ENCODE results near the gene SLCO3A1. TPM values are rescaled to one million over a fixed set of nuclear protein-coding genes. Genes with fewer than 3 reads are reported as not detected.

SLCO3A1 gene
- total RNA-seq, 1 experiment from 2014 or later = 9.1 TPM

DNA sequence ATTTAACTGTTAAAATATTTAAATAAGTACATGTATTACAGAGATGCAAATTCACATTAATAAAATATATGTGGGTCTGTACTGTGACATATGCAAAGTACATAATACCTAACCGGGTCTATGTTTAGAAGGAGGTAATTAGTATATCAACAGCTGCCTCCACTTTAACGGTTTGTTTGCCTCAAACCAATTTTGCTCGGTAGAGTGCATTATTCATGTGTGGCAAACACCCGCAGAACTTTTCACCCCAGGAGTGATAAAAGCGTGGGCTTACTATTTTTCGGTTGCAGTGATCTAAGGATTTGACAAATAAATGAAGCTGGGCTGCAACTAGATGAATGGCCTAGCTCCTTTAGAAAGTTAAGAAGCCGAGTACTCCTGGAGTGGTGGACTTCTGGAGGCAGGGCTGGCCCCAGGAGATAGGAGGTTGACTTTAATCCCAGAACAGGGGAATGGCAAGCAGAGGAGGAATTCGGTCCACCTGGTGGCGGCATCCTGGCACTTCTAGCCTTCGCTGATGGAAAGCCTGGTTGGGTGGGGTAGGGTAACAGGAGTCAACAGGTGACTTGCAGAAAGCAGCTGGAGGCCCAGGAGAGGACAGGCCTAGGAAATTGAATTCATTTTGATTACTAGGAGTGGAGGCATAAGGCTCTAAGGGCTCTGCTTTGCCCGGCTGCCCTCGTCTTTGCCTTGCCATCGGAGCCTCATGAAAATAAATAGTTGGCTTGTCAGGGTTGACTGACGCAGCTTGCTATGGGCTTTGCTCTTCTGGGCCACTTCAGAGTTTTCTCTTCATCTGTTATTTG lies 2.4 kb downstream of the SLCO3A1 start (continued):
- TF ChIP-seq, protein P1, sequence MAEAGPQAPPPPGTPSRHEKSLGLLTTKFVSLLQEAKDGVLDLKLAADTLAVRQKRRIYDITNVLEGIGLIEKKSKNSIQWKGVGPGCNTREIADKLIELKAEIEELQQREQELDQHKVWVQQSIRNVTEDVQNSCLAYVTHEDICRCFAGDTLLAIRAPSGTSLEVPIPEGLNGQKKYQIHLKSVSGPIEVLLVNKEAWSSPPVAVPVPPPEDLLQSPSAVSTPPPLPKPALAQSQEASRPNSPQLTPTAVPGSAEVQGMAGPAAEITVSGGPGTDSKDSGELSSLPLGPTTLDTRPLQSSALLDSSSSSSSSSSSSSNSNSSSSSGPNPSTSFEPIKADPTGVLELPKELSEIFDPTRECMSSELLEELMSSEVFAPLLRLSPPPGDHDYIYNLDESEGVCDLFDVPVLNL (CRISPR knock-in tag; IDR thresholded peaks at IDR 0.05; ENCODE audit: borderline replicate concordance, low read depth) = no peak
- TF ChIP-seq ZNF219 (CRISPR knock-in tag; IDR thresholded peaks at IDR 0.05; ENCODE audit: borderline replicate concordance) (no peak), ZNF416 (CRISPR knock-in tag; IDR thresholded peaks at IDR 0.05) (no peak), ZNF317 (CRISPR knock-in tag; IDR thresholded peaks at IDR 0.05; ENCODE audit: borderline replicate concordance, low read depth) (no peak), FOXP1 (CRISPR knock-in tag; IDR thresholded peaks at IDR 0.05; ENCODE audit: borderline replicate concordance) (no peak), ZNF138 (CRISPR knock-in tag; conservative IDR thresholded peaks at IDR 0.05) (no peak), MYBL2 (CRISPR knock-in tag; IDR thresholded peaks at IDR 0.05) (no peak)
- TF ChIP-seq, protein P2, sequence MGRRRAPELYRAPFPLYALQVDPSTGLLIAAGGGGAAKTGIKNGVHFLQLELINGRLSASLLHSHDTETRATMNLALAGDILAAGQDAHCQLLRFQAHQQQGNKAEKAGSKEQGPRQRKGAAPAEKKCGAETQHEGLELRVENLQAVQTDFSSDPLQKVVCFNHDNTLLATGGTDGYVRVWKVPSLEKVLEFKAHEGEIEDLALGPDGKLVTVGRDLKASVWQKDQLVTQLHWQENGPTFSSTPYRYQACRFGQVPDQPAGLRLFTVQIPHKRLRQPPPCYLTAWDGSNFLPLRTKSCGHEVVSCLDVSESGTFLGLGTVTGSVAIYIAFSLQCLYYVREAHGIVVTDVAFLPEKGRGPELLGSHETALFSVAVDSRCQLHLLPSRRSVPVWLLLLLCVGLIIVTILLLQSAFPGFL (CRISPR knock-in tag; IDR thresholded peaks at IDR 0.05; ENCODE audit: borderline replicate concordance) = no peak
- TF ChIP-seq, protein P3, sequence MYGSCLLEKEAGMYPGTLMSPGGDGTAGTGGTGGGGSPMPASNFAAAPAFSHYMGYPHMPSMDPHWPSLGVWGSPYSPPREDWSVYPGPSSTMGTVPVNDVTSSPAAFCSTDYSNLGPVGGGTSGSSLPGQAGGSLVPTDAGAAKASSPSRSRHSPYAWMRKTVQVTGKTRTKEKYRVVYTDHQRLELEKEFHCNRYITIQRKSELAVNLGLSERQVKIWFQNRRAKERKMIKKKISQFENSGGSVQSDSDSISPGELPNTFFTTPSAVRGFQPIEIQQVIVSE (CRISPR knock-in tag; IDR thresholded peaks at IDR 0.05; ENCODE audit: borderline replicate concordance) = no peak
- TF ChIP-seq, protein P4, sequence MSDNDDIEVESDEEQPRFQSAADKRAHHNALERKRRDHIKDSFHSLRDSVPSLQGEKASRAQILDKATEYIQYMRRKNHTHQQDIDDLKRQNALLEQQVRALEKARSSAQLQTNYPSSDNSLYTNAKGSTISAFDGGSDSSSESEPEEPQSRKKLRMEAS (CRISPR knock-in tag; IDR thresholded peaks at IDR 0.05) = 0 out of 2 replicates have a peak, but pooled peaks have one; percentile 14

DNA sequence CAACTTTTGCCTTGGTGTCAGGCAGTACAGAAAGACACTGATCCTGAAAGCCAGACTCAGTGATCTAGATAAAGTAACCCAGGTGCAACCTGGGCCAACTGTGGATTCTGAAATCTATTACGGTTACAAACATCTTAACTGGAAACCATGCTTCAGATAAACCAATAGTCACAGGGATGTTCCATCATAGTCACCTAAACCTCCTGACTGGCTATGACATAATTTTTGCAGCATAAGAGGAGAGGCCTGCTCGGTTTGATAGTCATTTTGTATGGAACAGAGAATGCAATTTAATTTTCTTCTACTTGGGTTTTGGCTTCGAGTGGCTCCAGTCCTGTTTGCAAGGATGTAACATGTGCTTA lies 3.7 kb downstream of the SLCO3A1 start:
- H3K27me3 Mint-ChIP-seq (ENCODE audit: low read depth) = peaks cover 20% of the 10 kb centered on the region
- H3K9me3 Mint-ChIP-seq = no peaks in the 10 kb centered on the region
- DNase-seq (ENCODE audit: low spot score) (no peak), ATAC-seq (no peak)
- H3K4me1 Mint-ChIP-seq = peaks cover 33% of the 10 kb centered on the region
- TF ChIP-seq PRRX2 (CRISPR knock-in tag; IDR thresholded peaks at IDR 0.05) = no peak
- TF ChIP-seq NR1H2 (CRISPR knock-in tag; IDR thresholded peaks at IDR 0.05) = no peak
- TF ChIP-seq, protein P5, sequence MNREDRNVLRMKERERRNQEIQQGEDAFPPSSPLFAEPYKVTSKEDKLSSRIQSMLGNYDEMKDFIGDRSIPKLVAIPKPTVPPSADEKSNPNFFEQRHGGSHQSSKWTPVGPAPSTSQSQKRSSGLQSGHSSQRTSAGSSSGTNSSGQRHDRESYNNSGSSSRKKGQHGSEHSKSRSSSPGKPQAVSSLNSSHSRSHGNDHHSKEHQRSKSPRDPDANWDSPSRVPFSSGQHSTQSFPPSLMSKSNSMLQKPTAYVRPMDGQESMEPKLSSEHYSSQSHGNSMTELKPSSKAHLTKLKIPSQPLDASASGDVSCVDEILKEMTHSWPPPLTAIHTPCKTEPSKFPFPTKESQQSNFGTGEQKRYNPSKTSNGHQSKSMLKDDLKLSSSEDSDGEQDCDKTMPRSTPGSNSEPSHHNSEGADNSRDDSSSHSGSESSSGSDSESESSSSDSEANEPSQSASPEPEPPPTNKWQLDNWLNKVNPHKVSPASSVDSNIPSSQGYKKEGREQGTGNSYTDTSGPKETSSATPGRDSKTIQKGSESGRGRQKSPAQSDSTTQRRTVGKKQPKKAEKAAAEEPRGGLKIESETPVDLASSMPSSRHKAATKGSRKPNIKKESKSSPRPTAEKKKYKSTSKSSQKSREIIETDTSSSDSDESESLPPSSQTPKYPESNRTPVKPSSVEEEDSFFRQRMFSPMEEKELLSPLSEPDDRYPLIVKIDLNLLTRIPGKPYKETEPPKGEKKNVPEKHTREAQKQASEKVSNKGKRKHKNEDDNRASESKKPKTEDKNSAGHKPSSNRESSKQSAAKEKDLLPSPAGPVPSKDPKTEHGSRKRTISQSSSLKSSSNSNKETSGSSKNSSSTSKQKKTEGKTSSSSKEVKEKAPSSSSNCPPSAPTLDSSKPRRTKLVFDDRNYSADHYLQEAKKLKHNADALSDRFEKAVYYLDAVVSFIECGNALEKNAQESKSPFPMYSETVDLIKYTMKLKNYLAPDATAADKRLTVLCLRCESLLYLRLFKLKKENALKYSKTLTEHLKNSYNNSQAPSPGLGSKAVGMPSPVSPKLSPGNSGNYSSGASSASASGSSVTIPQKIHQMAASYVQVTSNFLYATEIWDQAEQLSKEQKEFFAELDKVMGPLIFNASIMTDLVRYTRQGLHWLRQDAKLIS (CRISPR knock-in tag; IDR thresholded peaks at IDR 0.05; ENCODE audit: borderline replicate concordance) = no peak
- TF ChIP-seq NFYB (CRISPR knock-in tag; conservative IDR thresholded peaks at IDR 0.05; ENCODE audit: low read depth) = no peak
- no peak for TF ChIP-seq ZNF317 (CRISPR knock-in tag; IDR thresholded peaks at IDR 0.05; ENCODE audit: borderline replicate concordance, low read depth)
- no peak for TF ChIP-seq KAT7 (CRISPR knock-in tag; IDR thresholded peaks at IDR 0.05; ENCODE audit: borderline replicate concordance)
- no peak for TF ChIP-seq TP53 (CRISPR knock-in tag; IDR thresholded peaks at IDR 0.05)
- TF ChIP-seq, protein P6, sequence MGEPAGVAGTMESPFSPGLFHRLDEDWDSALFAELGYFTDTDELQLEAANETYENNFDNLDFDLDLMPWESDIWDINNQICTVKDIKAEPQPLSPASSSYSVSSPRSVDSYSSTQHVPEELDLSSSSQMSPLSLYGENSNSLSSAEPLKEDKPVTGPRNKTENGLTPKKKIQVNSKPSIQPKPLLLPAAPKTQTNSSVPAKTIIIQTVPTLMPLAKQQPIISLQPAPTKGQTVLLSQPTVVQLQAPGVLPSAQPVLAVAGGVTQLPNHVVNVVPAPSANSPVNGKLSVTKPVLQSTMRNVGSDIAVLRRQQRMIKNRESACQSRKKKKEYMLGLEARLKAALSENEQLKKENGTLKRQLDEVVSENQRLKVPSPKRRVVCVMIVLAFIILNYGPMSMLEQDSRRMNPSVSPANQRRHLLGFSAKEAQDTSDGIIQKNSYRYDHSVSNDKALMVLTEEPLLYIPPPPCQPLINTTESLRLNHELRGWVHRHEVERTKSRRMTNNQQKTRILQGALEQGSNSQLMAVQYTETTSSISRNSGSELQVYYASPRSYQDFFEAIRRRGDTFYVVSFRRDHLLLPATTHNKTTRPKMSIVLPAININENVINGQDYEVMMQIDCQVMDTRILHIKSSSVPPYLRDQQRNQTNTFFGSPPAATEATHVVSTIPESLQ (CRISPR knock-in tag; IDR thresholded peaks at IDR 0.05) = no peak
- no peak for TF ChIP-seq GABPB1 (CRISPR knock-in tag; IDR thresholded peaks at IDR 0.05)
- ChIA-PET CTCF (no interaction called here), POLR2A (no interaction called here)
- no peak overlapping the region for H3K4me3 Mint-ChIP-seq
- H3K36me3 Mint-ChIP-seq = no peaks in the 10 kb centered on the region
- H3K27ac Mint-ChIP-seq = no peak overlapping the region
